SK-N-SH (cell line): Measurements from ENCODE around the gene NHLRC2. TPM values are rescaled to one million over a fixed set of nuclear protein-coding genes. Genes with fewer than 3 reads are reported as not detected.

ENCODE experiments used
- CTCF ChIA-PET: fragments of 300-600, 350-600 bp; formaldehyde crosslinking; extraction: SDS; loops from one replicate; lab custom pipeline; 2021; lab: Yijun Ruan, JAX
- POLR2A ChIA-PET: fragments of 350-600 bp; sonication (Branson Sonifier 250); formaldehyde crosslinking; extraction: SDS; loops from one replicate; lab custom pipeline; 2020; ENCODE audit warnings: antibody characterized with exemption, inconsistent platforms; lab: Yijun Ruan, JAX
- DNase-seq: peaks from one replicate; pipeline ENCODE4 v3.0.0; 2012
- H2AFZ ChIP-seq: fragments of 200-600 bp; sonication (generic); 2 replicates; pipeline ENCODE4 v1.8.1; 2016; ENCODE audit warnings: antibody characterized with exemption, mild to moderate bottlenecking, low read depth
- H3F3A ChIP-seq: fragments of 200-600 bp; sonication (generic); replicated peaks from 2 replicates; pipeline ENCODE3; 2016; ENCODE audit warnings: antibody characterized with exemption, mild to moderate bottlenecking; ENCODE audit not compliant: insufficient read depth
- H3K27ac ChIP-seq, 2 experiments: fragments of 200-500 bp in 1 of 2; fragments of 200-600 bp in 1 of 2; sonication (Bioruptor generic) in 1 of 2; sonication (generic), shearing (Covaris generic) in 1 of 2; 2 replicates each; pipeline versions ENCODE4 v1.5.1 to v1.6.1; 2014 to 2016; ENCODE audit warnings: low read depth in 2 of 2, inconsistent platforms in 1 of 2, low read length in 1 of 2, mild to moderate bottlenecking in 1 of 2, mixed read lengths in 1 of 2
- H3K27me3 ChIP-seq: fragments of 200-600 bp; sonication (generic), shearing (Covaris generic); 2 replicates; pipeline ENCODE4 v1.6.1; 2016; ENCODE audit warnings: mixed run types; ENCODE audit not compliant: insufficient read depth
- H3K36me3 ChIP-seq, 2 experiments: fragments of 200-500 bp in 1 of 2; fragments of 200-600 bp in 1 of 2; sonication (Bioruptor generic) in 1 of 2; sonication (generic) in 1 of 2; replicated peaks in 1 of 2; 2 replicates each; pipeline versions ENCODE3 to v1.5.1; 2014 to 2016; ENCODE audit warnings: low read length in 1 of 2, mild to moderate bottlenecking in 1 of 2; ENCODE audit not compliant: insufficient read depth in 2 of 2, control insufficient read depth in 1 of 2
- H3K4me1 ChIP-seq, 2 experiments: fragments of 200-500 bp in 1 of 2; fragments of 200-600 bp in 1 of 2; sonication (Bioruptor generic) in 1 of 2; sonication (generic), shearing (Covaris generic) in 1 of 2; 2 replicates each; pipeline versions ENCODE4 v1.5.1 to v1.6.1; 2014 to 2016; ENCODE audit warnings: low read depth in 1 of 2, low read length in 1 of 2, mixed run types in 1 of 2; ENCODE audit not compliant: insufficient read depth in 2 of 2, control insufficient read depth in 1 of 2
- H3K4me2 ChIP-seq: fragments of 200-600 bp; sonication (generic), shearing (Covaris generic); 2 replicates; pipeline ENCODE4 v1.6.1; 2017; ENCODE audit warnings: mixed run types
- H3K4me3 ChIP-seq, 2 experiments: fragments of 200-500 bp in 1 of 2; fragments of 200-600 bp in 1 of 2; sonication (Bioruptor generic) in 1 of 2; sonication (generic), shearing (Covaris generic) in 1 of 2; 2 replicates each; pipeline versions ENCODE4 v1.5.1 to v1.8.1; 2014 to 2016; ENCODE audit warnings: low read depth in 2 of 2, inconsistent platforms in 1 of 2, low read length in 1 of 2, mild to moderate bottlenecking in 1 of 2, mixed read lengths in 1 of 2, moderate library complexity in 1 of 2
- H3K79me2 ChIP-seq: fragments of 200-600 bp; sonication (generic); 2 replicates; pipeline ENCODE4 v1.8.1; 2017; ENCODE audit warnings: mild to moderate bottlenecking; ENCODE audit not compliant: insufficient read depth
- H3K9ac ChIP-seq: fragments of 200-600 bp; sonication (generic); 2 replicates; pipeline ENCODE4 v1.6.1; 2017; ENCODE audit warnings: mixed run types
- H3K9me2 ChIP-seq: fragments of 200-600 bp; sonication (generic); 2 replicates; pipeline ENCODE4 v1.6.1; 2017; ENCODE audit warnings: mixed run types
- H3K9me3 ChIP-seq: fragments of 200-600 bp; sonication (generic); 2 replicates; pipeline ENCODE4 v1.6.1; 2017; ENCODE audit warnings: mixed run types, mild to moderate bottlenecking, moderate library complexity
- H4K20me1 ChIP-seq: fragments of 200-600 bp; sonication (generic); 2 replicates; pipeline ENCODE4 v1.6.1; 2017; ENCODE audit warnings: mild to moderate bottlenecking, mixed run types; ENCODE audit not compliant: insufficient read depth
- CHD2 ChIP-seq: fragments of 150-350 bp; IDR thresholded peaks from 2 replicates; pipeline ENCODE4 v1.6.1; 2018; ENCODE audit warnings: low read length; ENCODE audit not compliant: partially characterized antibody
- EP300 ChIP-seq, 2 experiments: IDR thresholded peaks; 2 replicates each; pipeline versions ENCODE4 v1.4.0 to v1.6.1; 2012; ENCODE audit warnings: borderline replicate concordance in 1 of 2, low read depth in 1 of 2, low read length in 1 of 2
- FOXJ3 ChIP-seq: sonication (generic); formaldehyde crosslinking; IDR thresholded peaks from 2 replicates; pipeline ENCODE4 v1.5.1; 2020; ENCODE audit warnings: mild to moderate bottlenecking, missing genetic modification reagents
- FOXM1 ChIP-seq: IDR thresholded peaks from 2 replicates; pipeline ENCODE4 v1.4.0; 2012; ENCODE audit warnings: low read depth, mild to moderate bottlenecking
- GABPA ChIP-seq: IDR thresholded peaks from 2 replicates; pipeline ENCODE4 v1.4.0; 2012; ENCODE audit warnings: low read depth, mild to moderate bottlenecking
- NFIC ChIP-seq: IDR thresholded peaks from 2 replicates; pipeline ENCODE4 v1.4.0; 2012; ENCODE audit warnings: borderline replicate concordance
- NRF1 ChIP-seq: IDR thresholded peaks from 2 replicates; pipeline ENCODE4 v1.6.1; 2012; ENCODE audit warnings: low read depth, mild to moderate bottlenecking, low read length
- POLR2AphosphoS5 ChIP-seq: IDR thresholded peaks from 2 replicates; pipeline ENCODE4 v1.6.1; 2012; ENCODE audit warnings: low read depth, low read length
- RAD21 ChIP-seq: IDR thresholded peaks from 2 replicates; pipeline ENCODE4 v1.6.1; 2012; ENCODE audit warnings: mild to moderate bottlenecking, low read length
- RCOR1 ChIP-seq: fragments of 150-350 bp; IDR thresholded peaks from 2 replicates; pipeline ENCODE4 v1.6.1; 2017; ENCODE audit warnings: antibody characterized with exemption, low read length
- RXRA ChIP-seq: IDR thresholded peaks from 2 replicates; pipeline ENCODE4 v1.4.0; 2012; ENCODE audit warnings: low read depth, mild to moderate bottlenecking, borderline replicate concordance
- SIN3A ChIP-seq: IDR thresholded peaks from 2 replicates; pipeline ENCODE4 v1.6.1; 2012; ENCODE audit warnings: low read depth, mild to moderate bottlenecking, low read length, moderate library complexity, borderline replicate concordance
- SMC3 ChIP-seq: IDR thresholded peaks from 2 replicates; pipeline ENCODE4 v1.6.1; 2012; ENCODE audit warnings: low read depth, low read length, improper control_type of control experiment
- TAF1 ChIP-seq: IDR thresholded peaks from 2 replicates; pipeline ENCODE4 v1.6.1; 2012; ENCODE audit warnings: low read depth, mild to moderate bottlenecking, low read length, moderate library complexity, borderline replicate concordance
- TCF12 ChIP-seq: IDR thresholded peaks from 2 replicates; pipeline ENCODE4 v1.4.0; 2012
- USF2 ChIP-seq: fragments of 150-350 bp; IDR thresholded peaks from 2 replicates; pipeline ENCODE4 v1.6.1; 2017; ENCODE audit warnings: antibody characterized with exemption, low read length, low read depth, borderline replicate concordance
- ZBTB33 ChIP-seq: IDR thresholded peaks from 2 replicates; pipeline ENCODE4 v1.4.0; 2012; ENCODE audit warnings: low read depth, borderline replicate concordance
- WGBS: methylation state at CpG from one replicate; pipeline ENCODE4 v1.1.6; 2017; ENCODE audit warnings: low lambda C conversion rate; 5-methylcytosine and 5-hydroxymethylcytosine counted together
- polyA plus RNA-seq, 3 experiments: library from polyadenylated mRNA; depleted of rRNA; stranded (reverse); fragments of >200 nt; gene quantifications; 2 replicates each; pipeline ENCODE4 v1.2.3, GENCODE V29; 2012

NHLRC2 gene
- polyA plus RNA-seq, 1 of the 3 experiments (the other 2 are of a cell fraction) = 2.8 TPM

GRCh38 chr10:113822174-113822573, 32.3 kb upstream of the NHLRC2 start:
- Histone ChIP-seq H2AFZ (no peak overlapping the region), H3K9me3 (no peaks in the 10 kb centered on the region), H3F3A (no peaks in the 10 kb centered on the region), H3K4me2 (no peak overlapping the region), H3K9me2 (no peaks in the 10 kb centered on the region), H3K9ac (no peak overlapping the region), H3K4me1 (no peaks in the 10 kb centered on the region), H3K27ac (no peak overlapping the region), H3K79me2 (no peaks in the 10 kb centered on the region), H4K20me1 (no peaks in the 10 kb centered on the region), H3K36me3 (no peaks in the 10 kb centered on the region), H3K4me3 (no peak overlapping the region), H3K27me3 (no peaks in the 10 kb centered on the region)
- no peak for DNase-seq
- POLR2A ChIA-PET = no interaction called here
- CTCF ChIA-PET = interaction anchor here (0.8 to 1.8 kb wide), 4 partner anchors 23 to 284 kb away, joined by 3 to 7 read pairs (median 4); no protein-coding TSS in a partner anchor
- 93% methylated on average over 7 of the region's 7 CpGs for WGBS
- TF ChIP-seq RXRA (no peak), TCF12 (no peak), FOXM1 (no peak), NRF1 (no peak), FOXJ3 (CRISPR knock-in tag) (no peak), SIN3A (no peak), GABPA (no peak), RCOR1 (no peak), POLR2AphosphoS5 (no peak), NFIC (no peak), SMC3 (no peak), USF2 (no peak)

- H3K79me2 ChIP-seq = no peaks in the 10 kb centered on the region
- TF ChIP-seq SMC3 = no peak
- no peak for TF ChIP-seq RAD21
- TF ChIP-seq NRF1 = no peak
- no peak for TF ChIP-seq ZBTB33
- no peak for TF ChIP-seq CHD2
- TF ChIP-seq EP300 (IDR thresholded peaks at IDR 0.05; ENCODE audit: borderline replicate concordance in 1 of 2, low read depth in 1 of 2, low read length in 1 of 2) = no peak
- no peak for TF ChIP-seq TAF1
- H2AFZ ChIP-seq = no peak overlapping the region
- ChIA-PET CTCF (interaction anchor here (1.1 kb wide), 1 partner anchor 276 kb away, joined by 3 read pairs; no protein-coding TSS in a partner anchor), POLR2A (no interaction called here)
- DNase-seq = no peak
- H3K9ac ChIP-seq = no peak overlapping the region
- H3K4me1 ChIP-seq = no peaks in the 10 kb centered on the region
- no peaks in the 10 kb centered on the region for H3K36me3 ChIP-seq
- H3K9me2 ChIP-seq = no peaks in the 10 kb centered on the region
- H3K9me3 ChIP-seq = no peaks in the 10 kb centered on the region
- H4K20me1 ChIP-seq = no peaks in the 10 kb centered on the region
- H3K4me3 ChIP-seq = no peak overlapping the region
- no peak overlapping the region for H3K4me2 ChIP-seq
- 35% methylated on average over 4 of the region's 4 CpGs for WGBS
- no peaks in the 10 kb centered on the region for H3F3A ChIP-seq
- no peaks in the 10 kb centered on the region for H3K27me3 ChIP-seq
- H3K27ac ChIP-seq = no peak overlapping the region
Measured at GRCh38 chr10:113823389-113823788, 31.1 kb upstream of the NHLRC2 start.
